ENCODE measurements around the gene ATG4D.
A peak's percentile ranks its signal among the peaks of the same experiment; 100 is the strongest.

ATG4D gene

DNA sequence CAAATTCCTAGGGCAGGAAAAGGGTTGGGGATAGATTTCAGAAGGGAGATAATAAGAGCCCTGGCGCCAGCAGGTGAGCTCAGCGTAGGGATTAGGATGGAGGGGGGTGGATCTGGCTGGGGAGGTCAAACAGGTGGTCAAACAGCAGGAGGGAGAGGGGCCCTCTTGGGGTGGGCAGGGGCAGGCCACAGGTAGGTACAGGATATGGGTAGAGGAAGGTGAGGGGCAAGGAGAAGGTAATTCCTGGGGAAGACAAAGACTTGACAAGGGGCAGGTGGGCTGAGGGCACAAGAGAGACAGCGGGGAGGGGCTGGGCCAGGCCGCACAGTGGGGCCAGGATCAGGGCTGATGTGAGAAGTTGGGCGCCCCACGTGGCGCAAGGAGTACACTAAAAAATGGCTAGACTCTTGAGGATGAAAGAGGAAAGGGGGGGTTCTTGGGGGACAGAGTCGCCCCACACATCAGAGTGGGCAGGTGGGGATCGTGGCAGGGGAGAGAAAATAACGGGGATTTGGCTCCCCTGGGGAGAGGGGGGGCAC lies 21.4 kb downstream of the ATG4D start:
- peak; percentile 82 for DNase-seq (ENCODE audit: low spot score)
- TF ChIP-seq, protein P1, sequence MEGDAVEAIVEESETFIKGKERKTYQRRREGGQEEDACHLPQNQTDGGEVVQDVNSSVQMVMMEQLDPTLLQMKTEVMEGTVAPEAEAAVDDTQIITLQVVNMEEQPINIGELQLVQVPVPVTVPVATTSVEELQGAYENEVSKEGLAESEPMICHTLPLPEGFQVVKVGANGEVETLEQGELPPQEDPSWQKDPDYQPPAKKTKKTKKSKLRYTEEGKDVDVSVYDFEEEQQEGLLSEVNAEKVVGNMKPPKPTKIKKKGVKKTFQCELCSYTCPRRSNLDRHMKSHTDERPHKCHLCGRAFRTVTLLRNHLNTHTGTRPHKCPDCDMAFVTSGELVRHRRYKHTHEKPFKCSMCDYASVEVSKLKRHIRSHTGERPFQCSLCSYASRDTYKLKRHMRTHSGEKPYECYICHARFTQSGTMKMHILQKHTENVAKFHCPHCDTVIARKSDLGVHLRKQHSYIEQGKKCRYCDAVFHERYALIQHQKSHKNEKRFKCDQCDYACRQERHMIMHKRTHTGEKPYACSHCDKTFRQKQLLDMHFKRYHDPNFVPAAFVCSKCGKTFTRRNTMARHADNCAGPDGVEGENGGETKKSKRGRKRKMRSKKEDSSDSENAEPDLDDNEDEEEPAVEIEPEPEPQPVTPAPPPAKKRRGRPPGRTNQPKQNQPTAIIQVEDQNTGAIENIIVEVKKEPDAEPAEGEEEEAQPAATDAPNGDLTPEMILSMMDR (IDR thresholded peaks at IDR 0.05; ENCODE audit: extremely low read depth, missing control alignments): peak; percentile 31

DNA sequence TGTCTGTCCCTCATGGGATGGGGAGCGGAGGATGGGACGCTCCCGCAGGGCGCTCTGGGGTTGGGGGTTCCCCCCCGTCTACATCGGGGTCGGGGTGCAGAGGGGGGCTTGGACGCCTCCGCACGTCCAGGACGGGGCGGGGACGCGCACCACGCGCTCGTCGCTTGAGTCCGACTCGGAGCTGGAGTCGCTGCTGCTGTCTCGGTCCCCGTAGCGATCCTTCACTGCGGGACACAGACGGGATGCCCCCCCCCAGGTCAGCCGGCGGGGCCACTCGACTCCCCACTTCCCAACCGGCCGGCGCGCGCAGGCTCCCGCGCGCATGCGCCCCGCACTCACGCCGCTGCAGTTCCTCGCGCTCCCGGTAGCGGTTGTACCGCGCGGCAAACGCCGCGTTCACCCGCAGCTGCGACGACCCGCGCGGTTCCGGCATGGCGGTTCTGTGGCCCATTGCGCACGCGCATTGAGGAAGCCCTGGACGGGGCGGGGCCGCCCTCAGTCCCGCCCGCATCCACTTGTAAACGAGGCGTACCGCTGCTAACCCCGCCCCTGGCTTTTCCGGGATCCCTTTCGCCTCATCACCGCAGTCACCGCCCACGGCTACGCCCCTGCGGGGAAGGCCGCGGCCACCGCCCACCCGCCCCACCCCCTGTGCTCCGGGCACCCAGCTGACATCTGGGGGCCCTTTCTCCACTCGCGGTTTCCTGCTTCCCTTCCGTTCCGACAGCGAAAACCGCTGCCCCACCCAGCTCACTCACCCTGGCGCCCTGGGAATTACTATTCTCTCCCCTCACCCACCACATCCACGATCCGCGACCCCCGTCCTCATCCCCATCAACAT lies 22.1 kb downstream of the ATG4D start, which contains the start of gene KRI1:
TSS of gene KRI1 (minus strand) at position 444 of the 841 bp plus-strand sequence. CDS start at position 433, 11 bp downstream.
- TF ChIP-seq, protein P1 (IDR thresholded peaks at IDR 0.05; ENCODE audit: extremely low read depth, missing control alignments): peak; percentile 5

DNA sequence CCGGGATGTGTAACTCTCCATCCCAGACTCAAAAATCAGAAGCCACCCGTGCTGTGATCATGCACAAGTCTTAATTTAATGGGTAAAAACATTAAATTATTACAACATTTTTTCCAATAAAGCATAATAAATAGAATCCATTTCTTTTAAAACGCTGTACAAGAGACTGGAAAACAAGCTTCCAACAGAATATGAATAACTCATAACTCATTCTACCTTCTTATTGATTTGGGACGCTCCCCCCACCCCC lies 22.6 kb downstream of the ATG4D start:
- no peak for DNase-seq (ENCODE audit: low spot score)
- TF ChIP-seq, protein P1 (IDR thresholded peaks at IDR 0.05; ENCODE audit: extremely low read depth, missing control alignments): no peak

More for the DNA sequence above, 22.1 kb downstream of the ATG4D start, which contains the start of gene KRI1:
- peak; percentile 99 for DNase-seq (ENCODE audit: low spot score)

DNA sequence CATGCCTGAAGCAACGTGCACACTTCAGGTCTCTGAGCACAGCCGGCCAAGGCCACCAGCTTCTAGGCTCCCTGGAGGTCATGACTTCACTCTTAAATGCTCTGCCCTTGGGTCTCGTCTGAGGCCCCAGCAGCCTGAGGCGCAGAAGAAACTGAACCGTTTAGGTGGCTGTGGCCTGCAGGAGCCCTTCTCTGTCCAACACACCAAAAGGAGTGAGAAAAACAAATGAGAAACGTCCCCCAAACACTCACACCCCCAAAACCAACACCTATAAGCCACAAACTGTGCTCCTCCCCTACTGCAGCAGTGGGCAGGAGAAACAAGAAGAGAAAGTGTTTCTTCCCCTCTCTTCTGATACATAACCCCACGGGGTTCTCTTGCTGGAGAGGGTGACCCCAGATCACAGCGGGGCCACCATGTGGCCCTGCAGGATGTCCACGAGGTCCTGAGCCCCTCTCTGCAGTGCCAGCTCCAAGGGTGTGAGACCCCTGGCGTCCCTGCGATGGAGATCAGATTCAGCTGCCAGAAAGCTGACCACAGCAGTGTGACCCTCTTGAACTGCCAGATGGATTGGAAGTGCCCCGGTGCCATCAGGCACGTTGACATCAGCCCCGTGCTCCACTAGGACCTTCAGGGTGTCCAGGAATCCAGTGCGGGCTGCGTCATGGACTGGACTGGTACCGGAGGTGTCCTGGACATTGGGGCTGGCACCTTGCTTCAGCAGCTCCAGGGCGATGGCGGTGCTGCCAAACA lies 23.1 kb downstream of the ATG4D start:
- DNase-seq (ENCODE audit: low spot score): peak; percentile 83
- TF ChIP-seq, protein P1 (IDR thresholded peaks at IDR 0.05; ENCODE audit: extremely low read depth, missing control alignments): no peak

DNA sequence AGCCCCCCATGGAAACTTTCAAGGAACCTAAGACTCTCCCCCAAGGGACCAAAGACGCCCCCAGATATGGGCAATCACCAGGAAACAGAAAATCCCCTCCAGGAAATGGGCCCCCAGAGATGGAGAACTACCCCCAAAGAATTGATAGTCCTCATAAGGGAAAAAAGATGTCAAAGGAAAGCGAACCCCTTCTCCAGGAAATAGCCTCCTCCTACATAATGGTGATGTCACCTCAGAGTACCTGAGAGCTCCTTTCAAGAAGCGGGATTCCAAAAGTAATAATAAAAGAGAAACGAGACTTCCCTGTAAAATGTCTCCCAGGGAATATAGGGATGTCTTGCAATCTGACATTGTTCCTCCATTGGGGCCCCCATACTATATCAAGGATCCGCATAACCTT lies 24.0 kb downstream of the ATG4D start:
- peak; percentile 12 for DNase-seq (ENCODE audit: low spot score)
- TF ChIP-seq, protein P1 (IDR thresholded peaks at IDR 0.05; ENCODE audit: extremely low read depth, missing control alignments): no peak

DNA sequence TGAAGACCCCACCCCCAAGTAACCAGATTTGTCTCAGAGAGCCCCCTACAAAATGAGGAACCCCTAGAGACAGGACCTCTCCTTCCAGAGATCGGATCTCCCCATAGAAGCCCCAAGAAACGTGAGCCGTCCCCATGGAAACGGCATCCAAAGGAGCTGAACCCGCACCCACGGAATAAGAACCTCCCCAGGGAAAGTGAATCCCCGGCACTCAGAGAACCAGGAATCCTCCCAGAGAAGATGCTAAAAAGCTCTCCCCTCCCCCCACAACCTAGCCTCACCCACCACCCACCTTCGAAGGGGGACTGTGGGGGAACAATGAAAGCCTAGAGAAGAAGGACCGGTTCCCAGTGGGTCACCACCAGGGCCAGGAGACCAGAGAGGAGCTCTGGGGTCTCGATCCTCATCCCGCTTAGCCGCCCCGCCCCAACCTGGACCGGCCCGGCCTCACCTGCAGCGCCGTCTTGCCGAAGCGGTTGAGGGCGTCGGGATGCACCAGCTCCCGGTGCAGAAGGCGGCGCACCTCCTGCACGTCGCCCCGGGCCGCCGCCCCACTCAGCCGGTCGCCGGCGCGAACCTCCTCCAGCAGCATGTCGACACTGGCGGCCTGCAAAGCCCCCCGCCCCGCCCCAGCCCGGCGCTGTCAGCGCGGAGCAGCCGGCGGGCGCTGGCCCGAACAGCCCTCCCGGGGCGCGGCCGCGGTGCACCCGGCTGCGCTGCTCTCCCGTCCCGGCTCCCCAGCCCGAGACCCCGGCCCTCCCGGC lies 24.5 kb downstream of the ATG4D start:
- TF ChIP-seq, protein P1 (IDR thresholded peaks at IDR 0.05; ENCODE audit: extremely low read depth, missing control alignments): no peak
- peak; percentile 11 for DNase-seq (ENCODE audit: low spot score)
